ENCODE measurements around the gene AGPAT3.

Gene AGPAT3

GRCh38 chr21:44003307-44003966, 138.4 kb downstream of the AGPAT3 start:
- no peak for DNase-seq

- no peak for DNase-seq
These were observed 140.0 kb downstream of the AGPAT3 start for GRCh38 chr21:44005071-44005470.

GRCh38 chr21:44005593-44005992, 140.6 kb downstream of the AGPAT3 start:
- no peak for DNase-seq

GRCh38 chr21:44006017-44006619, 141.1 kb downstream of the AGPAT3 start:
- no peak for DNase-seq

GRCh38 chr21:44006656-44007055, 141.6 kb downstream of the AGPAT3 start:
- DNase-seq, result no peak

- no peak for DNase-seq
These were observed 145.4 kb downstream of the AGPAT3 start for GRCh38 chr21:44010429-44010828.

- no peak for DNase-seq
These were observed 146.1 kb downstream of the AGPAT3 start for GRCh38 chr21:44011123-44011522.

- DNase-seq, result peak; percentile 78
These were observed 146.8 kb downstream of the AGPAT3 start, which contains the start of gene TRAPPC10 for GRCh38 chr21:44011579-44012473. Gene TRAPPC10 (plus strand): TSS chr21:44012309. CDS start chr21:44012494, 185 bp downstream.

- peak; percentile 81 for DNase-seq
These were observed 147.7 kb downstream of the AGPAT3 start for GRCh38 chr21:44012474-44013379.

- DNase-seq, result peak; percentile 27
These were observed 148.5 kb downstream of the AGPAT3 start for GRCh38 chr21:44013380-44014088.

- DNase-seq, result no peak
These were observed 152.6 kb downstream of the AGPAT3 start for GRCh38 chr21:44017601-44018000.

GRCh38 chr21:44018127-44018526, 153.1 kb downstream of the AGPAT3 start:
- no peak for DNase-seq

GRCh38 chr21:44018813-44019567, 154.0 kb downstream of the AGPAT3 start:
- DNase-seq, result no peak

- no peak for DNase-seq
These were observed 154.5 kb downstream of the AGPAT3 start for GRCh38 chr21:44019568-44019958.

GRCh38 chr21:44020551-44020950, 155.5 kb downstream of the AGPAT3 start:
- DNase-seq, result no peak

- no peak for DNase-seq
These were observed 156.0 kb downstream of the AGPAT3 start for GRCh38 chr21:44021064-44021463.

GRCh38 chr21:44024257-44024656, 159.2 kb downstream of the AGPAT3 start:
- DNase-seq, result no peak

GRCh38 chr21:44024887-44025353, 159.9 kb downstream of the AGPAT3 start:
- no peak for DNase-seq

- DNase-seq, result no peak
These were observed 162.7 kb downstream of the AGPAT3 start for GRCh38 chr21:44027607-44028286.

- DNase-seq, result no peak
These were observed 163.2 kb downstream of the AGPAT3 start for GRCh38 chr21:44028287-44028659.
